Mucosa of descending colon (tissue), 3 donors: ENCODE data around the gene TUT4. TPM values are rescaled to one million over a fixed set of nuclear protein-coding genes. Genes with fewer than 3 reads are reported as not detected.
A peak's percentile ranks its signal among the peaks of the same experiment; 100 is the strongest.

Source experiments
- ATAC-seq: fragments of 200-7000 bp; cut with Tn5 transposase; one replicate; pipeline ENCODE4 v1.9.1; 2020; ENCODE audit warnings: mild to moderate bottlenecking, moderate library complexity
- DNase-seq, 3 donors: peaks; one replicate each; pipeline ENCODE4 v3.0.0-alpha.2; 2020
- H3K36me3 ChIP-seq: fragments of 200-600 bp; one replicate; pipeline ENCODE4 v1.8.0; 2021; ENCODE audit warnings: low read depth, mild to moderate bottlenecking
- H3K4me1 ChIP-seq: fragments of 200-600 bp; one replicate; pipeline ENCODE4 v1.8.0; 2021; ENCODE audit warnings: low read depth, mild to moderate bottlenecking
- H3K4me3 ChIP-seq: fragments of 200-600 bp; one replicate; pipeline ENCODE4 v1.8.0; 2021; ENCODE audit warnings: mild to moderate bottlenecking
- H3K9me3 ChIP-seq: fragments of 200-600 bp; one replicate; pipeline ENCODE4 v1.8.0; 2021; ENCODE audit warnings: mild to moderate bottlenecking
- intact Hi-C, 2 donors: fragments of 100-400 bp; cut with DNase I in 1 of 2; cut with micrococcal nuclease in 1 of 2; formaldehyde crosslinking; loops; one replicate each; pipeline versions ENCODE4 v1.11.0 to v1.11.1; 2022; cut with DNase I, micrococcal nuclease
- total RNA-seq, 3 donors: library from RNA; stranded (reverse); fragmentation: NEBNext Ultra II Directional in 2 of 3; extraction: Animal tissue kit (Norgen Biotek cat#: 25700) in 2 of 3; gene quantifications; one replicate each; pipeline versions ENCODE4 v1.2.1 to v1.2.4, GENCODE V29; 2021 to 2023
- TF ChIP-seq, protein P1 (sequence below): fragments of 200-600 bp; IDR thresholded peaks from one replicate; pipeline ENCODE4 v1.8.0; 2022; ENCODE audit warnings: antibody characterized with exemption, mild to moderate bottlenecking
- donor health status: DM: no; HTN: no; CAD: no; lungs with moderate emphysema.
- donor health status: DM: no; HTN: no; CAD: no.
- donor health status: DM: no; HTN: yes; CAD: no.

The TUT4 gene
- total RNA-seq, 3 donors from 2014 or later, result 17.9 to 51.7 (median 20.8) TPM

GRCh38 chr1:52416811-52417210 lies 136.1 kb downstream of the TUT4 start:
- TF ChIP-seq, protein P1, sequence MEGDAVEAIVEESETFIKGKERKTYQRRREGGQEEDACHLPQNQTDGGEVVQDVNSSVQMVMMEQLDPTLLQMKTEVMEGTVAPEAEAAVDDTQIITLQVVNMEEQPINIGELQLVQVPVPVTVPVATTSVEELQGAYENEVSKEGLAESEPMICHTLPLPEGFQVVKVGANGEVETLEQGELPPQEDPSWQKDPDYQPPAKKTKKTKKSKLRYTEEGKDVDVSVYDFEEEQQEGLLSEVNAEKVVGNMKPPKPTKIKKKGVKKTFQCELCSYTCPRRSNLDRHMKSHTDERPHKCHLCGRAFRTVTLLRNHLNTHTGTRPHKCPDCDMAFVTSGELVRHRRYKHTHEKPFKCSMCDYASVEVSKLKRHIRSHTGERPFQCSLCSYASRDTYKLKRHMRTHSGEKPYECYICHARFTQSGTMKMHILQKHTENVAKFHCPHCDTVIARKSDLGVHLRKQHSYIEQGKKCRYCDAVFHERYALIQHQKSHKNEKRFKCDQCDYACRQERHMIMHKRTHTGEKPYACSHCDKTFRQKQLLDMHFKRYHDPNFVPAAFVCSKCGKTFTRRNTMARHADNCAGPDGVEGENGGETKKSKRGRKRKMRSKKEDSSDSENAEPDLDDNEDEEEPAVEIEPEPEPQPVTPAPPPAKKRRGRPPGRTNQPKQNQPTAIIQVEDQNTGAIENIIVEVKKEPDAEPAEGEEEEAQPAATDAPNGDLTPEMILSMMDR, result no peak
- H3K36me3 ChIP-seq, result peaks cover 17% of the 10 kb centered on the region
- ATAC-seq, result no peak
- H3K9me3 ChIP-seq, result no peaks in the 10 kb centered on the region
- no peak for DNase-seq
- peaks cover 4% of the 10 kb centered on the region for H3K4me1 ChIP-seq
- intact Hi-C loops, result no loop called here
- no peak overlapping the region for H3K4me3 ChIP-seq

GRCh38 chr1:52414942-52415341 lies 137.9 kb downstream of the TUT4 start:
- TF ChIP-seq, protein P1, result no peak
- no peak for ATAC-seq
- Histone ChIP-seq H3K9me3 (no peaks in the 10 kb centered on the region), H3K36me3 (peaks cover 17% of the 10 kb centered on the region), H3K4me3 (no peak overlapping the region), H3K4me1 (peaks cover 4% of the 10 kb centered on the region)
- intact Hi-C loops, result no loop called here
- no peak for DNase-seq

DNA sequence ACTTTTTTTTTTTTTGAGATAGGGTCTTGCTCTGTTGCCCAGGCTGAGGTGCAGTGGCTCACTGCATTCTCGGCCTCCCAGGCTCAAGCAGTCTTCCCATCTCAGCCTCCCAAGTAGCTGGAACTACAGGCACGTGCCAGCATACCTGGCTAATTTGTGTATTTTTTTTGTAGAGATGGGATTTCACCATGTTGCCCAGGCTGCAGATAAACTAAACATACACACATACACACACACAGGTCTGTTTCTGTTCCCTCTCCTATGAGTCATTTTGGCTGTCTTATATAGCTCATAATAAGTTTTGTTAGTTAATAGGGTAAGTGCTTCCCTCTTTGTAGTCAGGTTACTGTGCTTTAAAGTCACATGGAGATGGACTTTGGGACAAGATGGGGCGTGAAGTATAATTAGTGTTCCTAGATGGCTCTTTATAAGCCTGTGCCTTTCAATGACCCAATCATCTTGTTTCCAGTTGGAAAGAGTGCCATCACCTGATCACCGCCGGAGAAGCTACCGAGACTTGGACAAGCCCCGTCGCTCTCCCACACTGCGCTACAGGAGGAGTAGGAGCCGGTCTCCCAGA lies 139.4 kb downstream of the TUT4 start:
- Histone ChIP-seq H3K9me3 (no peaks in the 10 kb centered on the region), H3K4me1 (peaks cover 4% of the 10 kb centered on the region), H3K36me3 (peaks cover 17% of the 10 kb centered on the region), H3K4me3 (no peak overlapping the region)
- DNase-seq (peak; percentile 67 to 77 (median 69)), ATAC-seq (peak; percentile 95)
- intact Hi-C loops, result no loop called here
- TF ChIP-seq, protein P1, result no peak

GRCh38 chr1:52404975-52405338 lies 147.9 kb downstream of the TUT4 start:
- Histone ChIP-seq H3K9me3 (no peaks in the 10 kb centered on the region), H3K36me3 (no peaks in the 10 kb centered on the region), H3K4me3 (peak overlapping the region; percentile 68), H3K4me1 (peaks cover 16% of the 10 kb centered on the region)
- DNase-seq (no peak), ATAC-seq (no peak)
- TF ChIP-seq, protein P1, result no peak
- intact Hi-C loops, result no loop called here

DNA sequence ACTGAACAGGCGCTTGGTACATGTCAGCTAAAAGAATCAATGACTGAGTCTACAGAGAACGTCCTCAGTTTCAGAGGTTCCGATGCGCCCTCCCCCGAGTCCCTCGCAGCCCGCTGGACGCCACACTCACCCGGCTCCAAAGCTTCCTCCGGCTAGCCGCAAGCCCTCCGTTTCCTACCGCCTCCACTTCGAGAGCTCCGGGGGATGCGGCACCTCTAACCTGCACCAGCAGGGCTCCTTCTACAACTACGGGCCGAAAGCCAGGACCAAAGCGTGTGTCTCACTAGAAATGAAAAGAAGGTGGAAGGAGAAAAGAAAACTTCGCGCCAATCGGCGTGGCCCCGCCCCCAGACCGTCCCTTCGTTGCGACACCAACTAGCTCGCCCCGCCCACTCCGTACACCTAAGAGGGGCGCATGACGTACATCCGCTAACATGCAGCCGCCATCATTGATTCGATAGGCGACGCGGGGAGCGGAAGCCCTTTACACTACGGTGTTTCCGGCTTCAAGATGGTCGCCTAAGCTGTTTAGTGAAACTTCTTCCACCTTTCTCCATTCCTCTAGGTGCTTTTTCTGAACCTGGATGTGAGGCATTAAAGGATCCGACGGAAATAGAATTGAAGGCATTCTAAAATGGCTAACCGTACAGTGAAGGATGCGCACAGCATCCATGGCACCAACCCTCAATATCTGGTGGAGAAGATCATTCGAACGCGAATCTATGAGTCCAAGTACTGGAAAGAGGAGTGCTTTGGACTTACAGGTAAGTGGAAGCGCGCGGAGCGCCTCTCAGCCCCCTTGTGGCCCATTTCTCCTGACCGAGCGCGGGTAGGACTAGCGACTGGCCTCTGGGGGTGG lies 148.5 kb downstream of the TUT4 start, which contains the start of the genes ORC1 and PRPF38A:
Gene ORC1 (minus strand): TSS at position 308 of the 859 bp plus-strand sequence. CDS start 2,200 bp downstream, outside the sequence.
Gene PRPF38A (plus strand): TSS at position 487 of the 859 bp plus-strand sequence. CDS start 148 bp downstream, at position 635.
- TF ChIP-seq, protein P1, result no peak
- Histone ChIP-seq H3K4me3 (peak within 1 kb of the TSS; percentile 68), H3K9me3 (no peaks in the 10 kb centered on the region), H3K4me1 (peaks cover 16% of the 10 kb centered on the region), H3K36me3 (no peaks in the 10 kb centered on the region)
- DNase-seq (peak; percentile 98 to 100 (median 98)), ATAC-seq (peak; percentile 97)
- intact Hi-C loops, result no loop called here
